Stimulated activated CD8-positive, alpha-beta memory T cell treated with anti-CD3 and anti-CD28 coated beads, Interleukin-15, amount 100 ng/mL, for 4 hours (primary cell): ENCODE measurements around the gene RANBP2.
A peak's percentile ranks its signal among the peaks of the same experiment; 100 is the strongest.
"Not testable (repeated sequence)": the region's sequence is repeated elsewhere in the genome, so short reads cannot be mapped to it uniquely, and the experiment has no call there.

Experiments
- DNase-seq, 2 donors: peaks; one replicate each; pipeline ENCODE4 v3.0.0-alpha.2; 2020; ENCODE audit warnings: low read depth in 2 of 2

Gene RANBP2

DNA sequence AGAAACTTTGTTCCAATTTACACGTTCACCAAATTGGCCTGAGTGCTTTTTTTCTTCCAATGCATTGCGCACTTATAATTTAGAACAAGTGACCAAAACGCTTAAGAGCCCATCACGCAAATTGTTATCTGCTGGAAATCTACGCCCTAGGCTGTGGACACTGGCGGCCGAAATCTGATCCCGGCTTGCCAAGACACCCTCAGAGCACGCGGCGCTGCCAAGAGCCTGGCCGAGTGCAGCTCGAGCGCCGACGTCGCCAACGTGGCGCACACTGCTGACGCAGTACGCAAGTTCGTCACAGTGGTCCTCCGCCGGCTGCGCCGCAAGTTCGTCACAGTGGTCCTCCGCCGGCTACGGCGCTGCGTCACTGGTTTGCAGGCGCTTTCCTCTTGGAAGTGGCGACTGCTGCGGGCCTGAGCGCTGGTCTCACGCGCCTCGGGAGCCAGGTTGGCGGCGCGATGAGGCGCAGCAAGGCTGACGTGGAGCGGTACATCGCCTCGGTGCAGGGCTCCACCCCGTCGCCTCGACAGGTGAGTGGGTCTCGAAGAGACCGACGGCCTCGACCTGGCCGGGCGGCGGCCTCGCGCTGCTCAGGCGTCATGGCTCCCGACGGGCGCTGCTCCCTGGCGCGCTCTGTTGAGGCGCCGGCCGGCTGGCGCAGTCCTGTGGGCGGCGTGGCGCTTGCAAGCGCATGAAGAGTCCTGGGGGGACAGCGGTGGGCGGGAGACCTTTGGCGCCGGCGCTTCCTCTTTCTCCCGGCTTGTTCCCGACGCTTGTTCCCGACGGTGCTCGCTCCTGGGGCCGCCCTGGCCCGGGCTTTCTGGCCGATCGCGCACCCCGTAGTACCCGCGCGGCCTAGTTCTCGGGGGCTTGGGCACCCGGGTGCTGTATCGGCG is at the start of gene RANBP2:
TSS of gene RANBP2 (plus strand) at position 334 of the 896 bp plus-strand sequence. CDS start at position 459, 125 bp downstream.
- peak; percentile 86 to 88 for DNase-seq

DNA sequence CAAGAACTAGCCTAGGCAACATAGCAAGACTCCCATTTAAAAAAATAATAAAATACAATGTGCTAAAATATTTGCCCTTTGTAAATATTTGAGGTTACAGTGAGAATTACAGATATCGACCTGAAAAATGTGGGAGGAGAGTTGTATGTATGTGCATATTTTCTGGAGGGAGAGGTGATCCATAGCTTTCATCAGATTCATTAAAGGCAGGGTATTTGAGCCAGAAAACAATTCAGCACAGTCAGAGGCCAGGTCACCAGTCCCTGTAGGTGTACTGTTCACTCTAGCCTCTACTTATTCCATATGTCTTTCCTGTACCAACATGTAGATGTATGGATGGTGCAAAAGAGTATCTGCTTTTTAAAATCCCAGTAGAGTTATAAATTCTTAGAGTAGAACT is 49.0 kb upstream of the RANBP2 start:
- DNase-seq = not testable (repeated sequence)

DNA sequence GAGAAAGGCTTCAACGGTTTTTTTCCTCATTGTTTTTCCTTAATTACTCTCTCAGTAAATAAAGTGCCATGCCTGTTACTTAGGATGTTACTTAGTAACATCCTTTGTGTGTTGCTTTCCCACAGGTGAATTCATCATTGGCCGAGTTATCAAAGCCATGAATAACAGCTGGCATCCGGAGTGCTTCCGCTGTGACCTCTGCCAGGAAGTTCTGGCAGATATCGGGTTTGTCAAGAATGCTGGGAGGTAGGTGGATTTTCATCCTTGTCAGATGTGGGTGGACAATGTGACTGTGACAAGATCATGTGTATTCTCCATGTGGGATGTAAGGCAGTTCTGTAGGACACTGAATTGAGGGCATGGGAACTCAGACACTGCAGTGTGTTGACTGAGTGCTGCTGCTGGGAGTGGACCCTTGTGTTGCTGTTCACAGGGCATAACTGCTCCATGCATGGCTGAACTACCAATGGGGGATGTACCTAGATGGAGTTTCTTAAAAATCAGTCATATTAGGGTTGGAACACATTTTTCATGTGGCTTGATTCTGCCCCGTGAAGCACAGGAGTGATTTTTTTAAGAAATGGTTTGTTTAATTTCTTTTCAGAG is 47.0 kb upstream of the RANBP2 start:
- not testable (repeated sequence) for DNase-seq

GRCh38 chr2:108676522-108676921 is 42.8 kb upstream of the RANBP2 start:
- DNase-seq = not testable (repeated sequence)

DNA sequence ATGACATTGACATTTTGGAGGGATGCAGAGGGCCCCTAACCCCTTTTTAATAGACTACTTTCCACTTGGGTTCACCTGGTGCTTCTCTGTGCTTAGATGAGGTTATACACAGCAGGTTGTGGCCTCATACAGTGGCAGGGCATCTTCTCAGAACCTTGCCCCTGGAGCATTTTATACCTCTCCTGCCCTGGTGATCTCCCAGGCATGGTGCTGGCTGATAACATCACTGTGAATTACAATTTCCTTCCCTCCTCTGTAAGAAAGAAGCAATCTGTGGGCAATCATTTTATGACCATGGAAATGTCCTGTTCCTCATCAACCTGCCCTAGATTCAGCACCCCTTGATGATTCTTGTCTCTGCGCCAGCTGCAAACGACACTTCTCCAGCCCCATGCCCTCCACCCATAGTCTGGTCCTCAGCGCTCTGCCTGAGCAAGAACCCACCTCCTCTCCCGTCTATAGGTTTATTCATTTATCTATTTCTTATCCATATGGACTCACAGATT is 42.0 kb upstream of the RANBP2 start:
- not testable (repeated sequence) for DNase-seq

GRCh38 chr2:108678198-108678651 is 41.1 kb upstream of the RANBP2 start:
- DNase-seq = not testable (repeated sequence)

- not testable (repeated sequence) for DNase-seq
These were observed 38.5 kb upstream of the RANBP2 start for GRCh38 chr2:108680805-108681204.

DNA sequence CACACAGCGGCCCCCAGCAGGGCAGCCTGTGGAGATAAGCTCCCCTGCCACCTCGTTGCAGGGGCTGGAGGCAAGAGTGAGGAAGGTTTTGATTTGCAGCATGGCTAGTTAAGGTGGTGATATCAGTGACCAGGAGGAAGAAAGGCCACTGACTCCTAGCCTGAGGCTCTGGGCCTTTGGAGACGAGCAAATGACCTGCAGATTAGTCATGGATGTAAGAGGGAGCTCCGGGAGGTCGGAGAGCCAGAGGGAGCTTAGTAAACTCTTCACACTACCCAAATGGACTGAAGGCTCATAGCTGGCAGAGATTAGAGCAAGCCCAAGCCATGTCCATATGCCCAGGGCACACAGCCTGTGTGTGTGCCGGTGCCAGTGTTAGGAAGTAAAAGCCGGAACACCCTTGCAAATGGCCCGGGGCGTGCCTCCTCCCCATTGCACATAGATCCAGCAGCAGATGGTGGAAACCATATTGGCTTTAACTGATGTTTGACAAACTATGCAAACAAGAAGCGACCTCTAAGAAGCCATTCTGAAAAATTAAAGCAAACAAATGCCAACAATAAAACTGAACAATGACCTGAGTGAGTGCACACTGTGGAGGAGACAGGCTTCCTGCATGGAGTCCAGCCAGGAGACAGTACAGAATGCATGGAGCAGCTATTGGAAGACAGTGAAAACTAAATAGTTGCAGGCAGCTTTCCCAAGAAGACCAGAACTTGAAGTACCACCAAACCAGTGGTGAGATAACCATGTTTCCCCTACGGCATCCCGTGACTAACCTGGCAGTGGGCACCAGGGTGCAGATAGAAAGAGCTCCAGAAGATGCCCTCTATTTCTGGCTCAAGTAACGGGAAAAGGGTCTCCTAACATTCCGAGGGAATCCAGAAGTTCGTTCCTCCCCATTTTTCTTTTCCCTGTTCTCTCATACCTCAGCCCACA is 30.2 kb upstream of the RANBP2 start:
- DNase-seq = not testable (repeated sequence)

- not testable (repeated sequence) for DNase-seq
These were observed 29.3 kb upstream of the RANBP2 start for GRCh38 chr2:108690001-108690400.

DNA sequence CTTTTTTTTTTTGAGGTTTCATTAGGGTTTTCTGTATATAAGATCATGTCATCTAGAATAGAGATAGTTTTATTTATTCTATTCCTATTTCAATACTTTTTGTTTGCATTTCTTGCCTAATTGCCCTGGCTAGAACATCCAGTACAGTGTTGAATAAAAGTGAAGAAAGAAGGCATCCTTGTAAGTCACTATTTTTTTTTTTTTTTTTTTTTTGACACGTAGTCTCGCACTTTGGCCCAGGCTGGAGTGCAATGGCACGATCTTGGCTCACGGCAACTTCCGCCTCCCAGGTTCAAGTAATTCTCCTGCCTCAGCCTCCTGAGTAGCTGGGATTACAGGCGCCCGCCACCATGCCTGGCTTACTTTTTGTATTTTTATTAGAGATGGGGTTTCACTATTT is 27.8 kb upstream of the RANBP2 start:
- no peak for DNase-seq

- DNase-seq = no peak
These were observed 18.1 kb upstream of the RANBP2 start for GRCh38 chr2:108701208-108701607.

DNA sequence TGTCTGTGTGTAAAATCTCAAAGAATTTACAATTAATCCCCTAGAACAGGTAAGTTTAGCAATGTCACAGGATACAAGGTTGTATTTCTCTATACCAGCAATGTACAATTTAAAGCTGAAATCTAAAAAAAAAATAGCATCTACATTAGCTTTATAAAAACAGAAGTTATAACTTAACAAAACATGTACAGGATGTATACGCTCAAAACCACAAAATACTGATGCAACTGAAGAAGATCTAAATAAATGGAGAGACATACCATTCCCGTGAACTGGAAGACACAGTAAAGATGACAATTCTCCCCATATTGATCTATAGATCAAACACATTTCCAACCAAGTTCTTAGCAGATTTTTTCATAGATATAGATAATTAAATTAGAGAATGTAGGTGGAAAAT is 17.5 kb upstream of the RANBP2 start:
- no peak for DNase-seq

DNA sequence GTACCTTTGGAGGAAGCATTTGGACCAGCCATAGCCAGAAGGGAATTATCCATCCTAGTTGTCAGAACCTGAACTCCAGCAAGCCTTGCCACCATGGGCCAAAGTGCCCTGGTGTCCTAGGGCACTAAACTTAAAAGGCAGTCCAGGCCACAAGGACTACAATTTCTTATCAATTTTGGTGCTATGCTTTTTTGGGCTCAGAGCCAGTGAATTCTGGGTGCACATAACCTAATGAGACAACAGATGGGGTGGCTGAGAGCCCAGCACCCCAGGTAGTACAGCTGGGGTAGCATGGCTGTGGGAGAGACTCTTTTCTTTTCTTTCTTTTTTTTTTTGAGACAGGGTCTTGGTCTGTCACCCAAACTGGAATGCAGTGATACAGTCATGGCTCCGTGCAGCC is 14.4 kb upstream of the RANBP2 start:
- DNase-seq = no peak

DNA sequence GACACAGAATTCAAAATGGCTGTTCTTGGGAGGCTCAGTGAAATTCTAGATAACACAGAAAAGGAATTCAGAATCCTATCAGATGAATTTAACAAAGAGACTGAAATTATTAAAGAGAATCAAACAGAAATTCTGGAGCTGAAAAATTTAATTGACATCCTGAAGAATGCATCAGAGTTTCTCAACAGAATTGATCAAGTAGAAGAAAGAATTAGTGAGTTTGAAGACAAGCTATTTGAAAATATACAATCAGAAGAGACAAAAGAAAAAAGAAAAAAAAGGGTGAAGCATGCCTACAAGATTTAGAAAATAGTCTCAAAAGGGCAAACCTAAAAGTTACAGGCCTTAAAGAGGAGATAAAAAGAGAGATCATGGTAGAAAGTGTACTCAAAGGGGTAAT is 12.0 kb upstream of the RANBP2 start:
- DNase-seq = no peak

DNA sequence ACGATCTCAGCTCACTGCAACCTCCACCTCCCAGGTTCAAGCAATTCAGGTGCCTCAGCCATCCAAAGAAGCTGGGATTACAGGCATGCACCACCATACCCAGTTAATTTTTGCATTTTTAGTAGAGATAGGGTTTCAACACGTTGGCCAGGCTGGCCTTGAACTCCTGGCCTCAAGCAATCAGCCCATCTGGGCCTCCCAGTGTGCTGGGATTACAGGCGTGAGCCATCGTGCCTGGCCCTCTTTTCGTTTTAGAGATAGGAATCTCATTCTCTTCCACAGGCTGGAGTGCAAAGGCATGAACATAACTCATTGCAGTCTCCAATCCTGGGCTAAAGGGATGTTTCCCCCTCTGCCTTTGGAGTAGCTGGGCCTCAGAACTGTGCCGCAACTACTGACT is 2.3 kb upstream of the RANBP2 start:
- DNase-seq = not testable (repeated sequence)

DNA sequence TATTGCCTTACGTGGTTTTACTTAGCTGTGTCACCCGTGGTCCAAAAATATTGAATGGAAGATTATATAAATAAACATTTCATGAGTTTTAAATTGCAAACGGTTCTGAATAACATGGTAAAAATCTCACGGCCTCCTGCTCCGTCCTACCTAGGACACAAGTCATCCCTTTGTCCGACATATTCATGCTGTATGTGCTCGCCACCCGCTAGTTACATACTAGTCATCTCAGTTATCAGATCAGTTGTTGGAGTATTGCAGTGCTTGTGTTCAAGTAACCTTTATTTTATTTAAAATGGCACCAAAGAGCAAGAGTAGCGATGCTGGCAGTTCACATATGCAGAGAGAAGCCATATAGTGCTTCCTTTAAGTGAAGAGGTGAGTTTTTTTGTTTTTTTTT is 6.8 kb downstream of the RANBP2 start:
- DNase-seq = not testable (repeated sequence)

- DNase-seq = not testable (repeated sequence)
These were observed 15.4 kb downstream of the RANBP2 start for GRCh38 chr2:108734656-108735055.

DNA sequence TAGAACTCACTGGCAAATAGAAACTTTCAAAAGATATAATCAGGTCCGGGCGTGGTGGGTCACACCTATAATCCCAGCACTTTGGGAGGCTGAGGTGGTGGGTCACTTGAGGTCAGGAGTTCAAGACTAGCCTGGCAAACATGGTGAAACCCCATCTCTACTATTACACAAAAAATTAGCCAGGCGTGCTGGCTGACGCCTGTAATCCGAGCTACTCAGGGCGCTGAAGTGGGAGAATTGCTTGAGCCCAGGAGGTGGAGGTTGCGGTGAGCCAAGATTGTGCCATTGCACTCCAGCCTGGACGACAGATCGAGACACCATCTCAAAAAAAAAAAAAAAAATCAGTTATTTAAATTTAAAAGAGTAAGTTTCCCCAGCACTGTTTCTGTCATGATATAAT is 38.7 kb downstream of the RANBP2 start:
- not testable (repeated sequence) for DNase-seq

GRCh38 chr2:108762618-108763017 is 43.3 kb downstream of the RANBP2 start:
- not testable (repeated sequence) for DNase-seq

DNA sequence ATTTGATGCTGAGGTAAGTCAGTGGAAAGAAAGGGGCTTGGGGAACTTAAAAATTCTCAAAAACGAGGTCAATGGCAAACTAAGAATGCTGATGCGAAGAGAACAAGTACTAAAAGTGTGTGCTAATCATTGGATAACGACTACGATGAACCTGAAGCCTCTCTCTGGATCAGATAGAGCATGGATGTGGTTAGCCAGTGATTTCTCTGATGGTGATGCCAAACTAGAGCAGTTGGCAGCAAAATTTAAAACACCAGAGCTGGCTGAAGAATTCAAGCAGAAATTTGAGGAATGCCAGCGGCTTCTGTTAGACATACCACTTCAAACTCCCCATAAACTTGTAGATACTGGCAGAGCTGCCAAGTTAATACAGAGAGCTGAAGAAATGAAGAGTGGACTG is 47.4 kb downstream of the RANBP2 start:
- not testable (repeated sequence) for DNase-seq

DNA sequence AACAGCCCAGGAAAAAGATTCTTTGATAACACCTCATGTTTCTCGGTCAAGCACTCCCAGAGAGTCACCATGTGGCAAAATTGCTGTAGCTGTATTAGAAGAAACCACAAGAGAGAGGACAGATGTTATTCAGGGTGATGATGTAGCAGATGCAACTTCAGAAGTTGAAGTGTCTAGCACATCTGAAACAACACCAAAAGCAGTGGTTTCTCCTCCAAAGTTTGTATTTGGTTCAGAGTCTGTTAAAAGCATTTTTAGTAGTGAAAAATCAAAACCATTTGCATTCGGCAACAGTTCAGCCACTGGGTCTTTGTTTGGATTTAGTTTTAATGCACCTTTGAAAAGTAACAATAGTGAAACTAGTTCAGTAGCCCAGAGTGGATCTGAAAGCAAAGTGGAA is 48.6 kb downstream of the RANBP2 start:
- DNase-seq = not testable (repeated sequence)

GRCh38 chr2:108776475-108776874 is 57.2 kb downstream of the RANBP2 start:
- DNase-seq = no peak
